SU-DHL-6 (cell line): ENCODE measurements around the gene RECK.

Experiments
- CTCF ChIP-seq: fragments of 200-600 bp; sonication (generic); IDR thresholded peaks from one replicate; pipeline ENCODE4 v1.5.1; 2017; ENCODE audit warnings: antibody characterized with exemption, mild to moderate bottlenecking, low read length, moderate library complexity; ENCODE audit not compliant: insufficient read depth, poor library complexity, severe bottlenecking
- EZH2phosphoT487 ChIP-seq: fragments of 200-600 bp; sonication (generic), shearing (Covaris generic); conservative IDR thresholded peaks from 2 replicates; pipeline ENCODE4 v1.6.1; 2018; ENCODE audit warnings: mild to moderate bottlenecking, antibody characterized with exemption, low read length, moderate library complexity, mixed read lengths

GRCh38 chr9:36165826-36166167 is 129.1 kb downstream of the RECK start:
- TF ChIP-seq CTCF: no peak
- TF ChIP-seq EZH2phosphoT487: no peak
